Embryonic facial prominence (tissue), 1 donor: ENCODE measurements around the gene JSRP1.

Source experiments
- DNase-seq: peaks from one replicate; pipeline ENCODE4 v3.0.0-alpha.2; 2016; ENCODE audit errors: extremely low spot score

Gene JSRP1

DNA sequence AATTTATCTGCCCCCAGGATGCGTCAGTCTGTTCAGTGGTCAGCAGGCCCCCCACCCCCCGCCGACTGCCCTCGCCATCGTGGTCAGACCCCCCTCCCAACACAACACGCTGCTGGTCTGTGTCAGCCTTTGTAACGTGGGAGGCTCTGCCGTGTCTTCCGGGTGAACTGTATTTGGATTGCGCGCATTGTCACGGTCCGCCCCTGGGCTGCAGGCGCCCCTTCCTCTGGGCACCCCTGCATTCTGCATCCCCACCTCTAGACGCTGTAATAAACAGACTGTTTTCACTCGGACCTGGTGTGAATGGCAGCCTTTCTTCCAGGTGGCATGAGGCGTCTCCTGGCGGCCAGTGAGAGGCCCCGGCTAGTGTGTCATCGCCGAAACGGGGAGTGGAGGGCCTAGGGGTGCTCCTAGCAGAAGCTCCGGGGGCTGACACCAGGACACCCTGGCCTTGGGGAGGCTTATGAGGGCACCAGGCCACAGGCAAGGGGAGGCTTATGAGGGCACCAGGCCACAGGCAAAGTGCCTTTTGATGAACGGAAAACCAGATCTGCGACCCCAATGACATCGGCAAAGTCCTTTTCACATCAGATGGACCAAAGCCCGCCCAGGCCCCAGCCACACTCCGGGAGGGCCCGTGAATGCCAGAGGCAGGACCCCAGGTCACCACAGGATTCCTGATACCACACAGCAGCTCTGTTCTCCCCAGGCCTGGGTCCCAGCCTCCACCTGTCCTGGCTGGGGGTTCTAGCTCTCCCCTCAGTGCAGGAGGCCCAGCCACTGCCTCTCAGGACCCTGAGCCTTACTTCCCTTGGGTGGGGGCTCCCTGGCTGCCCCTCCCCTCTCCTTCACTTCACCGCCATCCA is 23.7 kb downstream of the JSRP1 start:
- no peak for DNase-seq

DNA sequence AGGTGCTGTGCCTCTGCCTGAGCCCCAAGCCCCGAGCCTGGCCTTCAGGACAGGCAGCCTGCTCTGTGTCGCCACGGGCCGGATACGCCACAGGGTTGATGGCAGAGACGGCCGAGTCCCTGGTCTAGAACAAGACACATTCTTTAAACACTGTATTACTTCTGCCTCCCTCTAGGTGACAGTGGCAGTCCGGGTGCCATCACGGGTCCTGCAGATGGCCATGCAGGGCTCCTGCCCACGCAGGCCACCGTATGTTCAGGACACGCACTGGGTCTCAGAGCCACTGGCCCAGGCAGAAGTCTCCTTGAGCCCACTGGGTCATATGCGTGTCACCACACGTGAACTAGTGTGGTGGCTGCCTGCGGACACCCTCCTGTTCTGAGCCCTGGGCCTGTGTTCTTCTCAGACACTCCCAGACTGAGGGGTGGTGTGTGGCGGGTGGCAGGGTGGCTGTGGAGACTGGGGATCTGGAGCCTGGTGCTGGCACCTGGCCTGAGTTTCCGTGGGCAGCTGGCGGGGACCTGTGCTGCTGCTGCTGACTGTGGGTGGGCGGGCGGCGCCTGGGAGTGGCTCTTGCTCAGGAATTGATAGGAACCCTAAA is 24.5 kb downstream of the JSRP1 start:
- DNase-seq, result no peak

DNA sequence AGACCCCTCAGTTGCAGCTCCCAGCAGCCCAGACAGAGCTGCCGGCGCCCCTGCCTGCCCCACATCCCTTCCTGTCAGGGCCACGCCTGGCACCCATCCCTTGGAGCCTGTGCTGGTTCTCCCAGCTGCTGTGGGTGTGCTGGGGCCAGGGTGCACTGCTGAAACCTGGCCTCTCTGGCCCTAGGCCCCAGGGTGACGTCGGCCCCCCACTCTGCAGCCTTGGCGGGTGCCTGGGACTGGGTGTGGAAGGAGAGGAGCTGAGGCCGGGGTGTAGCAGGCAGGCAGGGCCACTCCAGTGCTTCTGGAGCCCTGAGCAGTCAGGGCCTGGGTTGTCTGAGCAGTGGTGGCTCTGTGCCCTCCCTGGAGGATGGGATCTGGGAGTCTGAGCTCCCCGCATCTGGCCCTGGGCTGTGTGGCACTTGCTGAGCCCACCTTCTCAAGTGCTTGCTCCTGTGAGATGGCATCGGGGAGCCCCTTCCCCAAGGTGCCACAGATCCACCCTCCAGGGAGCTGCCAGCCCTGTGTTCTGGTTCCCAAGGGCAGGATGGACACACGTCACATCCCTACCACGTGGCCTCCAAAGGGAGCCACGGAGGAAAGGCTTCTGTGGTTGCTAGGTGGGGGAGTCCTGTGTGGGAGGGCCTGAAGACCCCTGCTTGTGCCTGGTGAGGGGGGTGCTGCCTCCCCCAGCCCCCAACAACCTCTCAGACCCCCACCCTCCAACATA is 25.2 kb downstream of the JSRP1 start:
- DNase-seq, result no peak

DNA sequence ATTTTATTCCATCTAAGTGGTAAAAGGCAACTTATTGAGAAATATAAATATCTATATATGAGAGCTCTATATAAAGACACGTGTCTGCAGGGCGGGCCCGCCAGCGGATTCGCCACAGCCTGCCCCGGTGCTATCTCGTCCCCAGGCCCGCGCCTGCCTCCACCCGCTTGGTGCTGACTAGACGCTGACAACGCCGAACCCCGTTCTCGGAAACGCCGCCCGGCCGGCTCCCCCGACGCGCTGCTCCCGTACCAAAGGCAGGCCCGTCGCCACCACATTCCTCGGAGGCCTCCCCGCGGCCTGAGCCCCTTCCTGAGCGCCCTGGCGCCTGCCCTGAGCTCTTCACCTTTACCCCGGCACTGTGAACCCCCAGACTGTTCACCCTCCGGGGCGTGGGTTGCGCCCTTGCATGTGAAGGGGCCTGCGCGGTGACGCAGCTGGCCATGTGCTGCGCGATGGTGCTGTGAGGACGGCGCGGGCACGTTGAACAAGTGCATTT is 26.1 kb downstream of the JSRP1 start:
- DNase-seq, result no peak

DNA sequence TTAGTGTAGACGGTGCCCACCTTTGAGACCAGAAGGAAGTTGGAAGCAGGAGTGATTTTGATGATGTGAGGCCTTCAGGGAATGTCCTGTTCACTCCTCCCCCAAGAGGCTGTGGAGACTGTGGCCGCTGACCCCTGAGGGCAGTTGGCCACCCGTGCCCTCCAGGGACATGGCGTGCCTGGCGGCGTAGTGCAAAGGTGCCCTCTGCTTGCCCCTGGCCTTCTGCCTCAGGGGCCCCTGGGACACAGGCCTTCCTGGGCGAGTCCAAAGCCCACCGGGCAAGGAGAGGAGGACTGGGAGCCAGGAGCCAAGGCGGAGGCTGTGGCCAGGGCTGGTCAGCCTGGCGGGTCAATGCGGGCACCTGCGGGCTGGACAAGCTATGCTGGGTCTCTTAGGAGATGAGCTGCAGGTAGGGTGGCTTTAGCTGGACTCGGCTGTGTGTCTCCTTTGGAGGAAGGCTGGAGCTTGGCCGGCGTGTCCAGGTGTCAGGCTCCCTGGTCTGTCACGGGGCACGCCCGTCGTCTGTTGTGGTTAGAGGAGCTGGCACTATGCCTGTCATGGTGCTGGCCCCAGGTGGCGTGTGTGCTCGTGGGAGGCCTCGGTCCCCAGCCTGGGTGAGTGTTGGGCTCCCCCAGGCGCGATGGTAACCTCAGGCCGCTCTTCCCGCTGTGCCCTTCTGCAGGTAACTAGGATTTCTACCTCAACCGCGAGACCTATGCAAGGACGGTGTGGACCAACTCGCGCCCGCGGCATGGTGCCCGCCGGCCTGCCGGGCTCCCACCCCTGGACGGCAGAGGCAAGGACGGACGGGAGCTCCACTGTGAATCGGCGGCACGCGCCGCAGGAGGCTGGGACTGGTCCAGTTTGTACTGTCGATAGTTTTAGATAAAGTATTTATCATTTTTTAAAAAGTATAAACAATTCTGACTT is 26.8 kb downstream of the JSRP1 start:
- no peak for DNase-seq

DNA sequence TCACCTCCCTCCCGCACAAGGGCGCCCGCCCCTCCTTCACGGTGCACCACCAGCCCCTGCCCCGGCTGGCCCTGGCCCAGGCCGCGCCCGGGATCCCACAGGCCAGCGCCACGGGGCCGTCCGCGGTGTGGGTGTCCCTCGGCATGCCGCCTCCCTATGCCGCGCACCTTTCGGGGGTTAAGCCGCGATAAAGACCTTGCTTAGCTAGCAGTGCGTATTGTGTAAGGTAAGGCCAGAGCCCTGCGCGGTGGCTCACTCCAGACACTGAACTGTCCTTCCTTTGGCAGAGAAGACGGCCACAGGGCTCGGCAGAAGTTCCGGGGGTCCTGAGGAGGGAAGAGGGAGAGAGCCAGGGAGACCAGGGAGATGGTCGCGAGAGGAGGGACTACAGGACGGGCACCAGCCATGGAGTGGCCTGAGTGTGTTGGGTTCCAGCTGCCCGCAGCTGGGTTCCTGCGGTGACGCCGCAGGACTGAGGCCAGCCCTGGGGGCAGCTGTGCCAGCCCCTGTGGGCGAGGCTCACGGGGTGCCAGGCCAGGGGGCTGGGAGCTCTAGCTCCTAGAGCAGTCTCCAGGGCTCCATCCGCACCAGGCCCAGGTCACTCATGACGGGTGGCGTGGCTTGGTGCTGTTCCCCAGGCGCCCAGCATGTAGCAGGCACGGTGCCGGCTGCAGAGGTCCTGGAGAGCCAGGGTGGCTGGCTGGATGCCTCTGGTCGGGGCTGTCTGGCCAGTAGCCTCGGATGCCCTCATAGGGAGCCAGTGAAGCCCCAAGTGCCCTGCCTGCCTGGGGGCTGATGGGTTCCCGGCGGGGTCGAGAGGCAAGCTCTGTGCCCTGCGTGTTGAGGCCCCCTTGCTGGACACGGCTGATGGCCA is 27.8 kb downstream of the JSRP1 start:
- no peak for DNase-seq

DNA sequence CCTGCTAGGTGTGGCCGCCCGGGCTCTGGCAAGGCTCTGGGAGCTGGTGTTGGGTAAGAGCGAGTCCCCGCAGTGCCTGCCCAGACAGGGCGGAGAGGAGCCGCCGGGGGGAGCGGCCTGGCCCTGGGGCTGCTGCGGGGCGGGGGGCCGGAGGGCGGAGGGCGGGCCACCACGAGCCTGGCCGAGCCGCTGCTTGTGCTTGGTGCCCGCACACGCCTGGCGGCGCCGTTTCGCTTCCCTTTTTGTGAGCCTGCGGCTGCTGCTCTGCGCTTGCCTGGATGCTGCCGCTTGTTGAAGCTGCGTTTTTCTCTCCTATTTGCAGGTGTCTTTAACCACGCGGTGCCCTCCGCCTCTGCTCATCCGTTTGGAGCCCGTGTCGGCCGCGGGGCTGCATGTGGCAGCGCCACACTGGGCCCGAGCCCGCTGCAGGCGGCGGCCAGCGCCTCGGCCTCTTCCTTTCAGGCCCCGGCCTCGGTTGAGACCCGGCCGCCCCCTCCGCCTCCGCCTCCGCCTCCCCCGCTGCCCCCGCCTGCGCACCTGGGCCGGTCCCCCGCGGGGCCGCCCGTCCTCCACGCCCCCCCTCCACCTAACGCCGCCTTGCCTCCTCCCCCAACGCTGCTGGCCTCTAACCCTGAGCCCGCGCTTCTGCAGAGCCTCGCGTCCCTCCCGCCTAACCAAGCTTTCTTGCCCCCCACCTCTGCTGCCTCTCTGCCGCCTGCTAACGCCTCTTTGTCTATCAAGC is 28.6 kb downstream of the JSRP1 start:
- DNase-seq, result no peak

DNA sequence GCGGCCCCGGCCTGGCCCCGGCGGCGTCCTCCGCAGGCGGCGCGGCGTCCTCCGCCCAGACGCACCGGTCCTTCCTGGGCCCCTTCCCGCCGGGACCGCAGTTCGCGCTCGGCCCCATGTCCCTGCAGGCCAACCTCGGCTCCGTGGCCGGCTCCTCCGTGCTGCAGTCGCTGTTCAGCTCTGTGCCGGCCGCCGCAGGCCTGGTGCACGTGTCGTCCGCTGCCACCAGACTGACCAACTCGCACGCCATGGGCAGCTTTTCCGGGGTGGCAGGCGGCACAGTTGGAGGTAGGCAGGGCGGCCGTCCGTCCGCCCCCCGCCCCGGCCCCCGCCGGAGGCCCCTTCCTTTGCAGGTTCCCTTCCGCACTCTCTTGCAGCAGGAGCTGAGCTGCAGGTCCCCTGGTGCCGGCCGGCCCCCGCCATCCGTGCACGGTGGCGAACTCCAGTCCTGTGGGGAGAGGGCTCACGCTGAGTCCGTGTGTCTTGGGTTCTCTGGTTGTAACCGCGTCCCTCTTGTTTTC is 29.3 kb downstream of the JSRP1 start:
- no peak for DNase-seq

DNA sequence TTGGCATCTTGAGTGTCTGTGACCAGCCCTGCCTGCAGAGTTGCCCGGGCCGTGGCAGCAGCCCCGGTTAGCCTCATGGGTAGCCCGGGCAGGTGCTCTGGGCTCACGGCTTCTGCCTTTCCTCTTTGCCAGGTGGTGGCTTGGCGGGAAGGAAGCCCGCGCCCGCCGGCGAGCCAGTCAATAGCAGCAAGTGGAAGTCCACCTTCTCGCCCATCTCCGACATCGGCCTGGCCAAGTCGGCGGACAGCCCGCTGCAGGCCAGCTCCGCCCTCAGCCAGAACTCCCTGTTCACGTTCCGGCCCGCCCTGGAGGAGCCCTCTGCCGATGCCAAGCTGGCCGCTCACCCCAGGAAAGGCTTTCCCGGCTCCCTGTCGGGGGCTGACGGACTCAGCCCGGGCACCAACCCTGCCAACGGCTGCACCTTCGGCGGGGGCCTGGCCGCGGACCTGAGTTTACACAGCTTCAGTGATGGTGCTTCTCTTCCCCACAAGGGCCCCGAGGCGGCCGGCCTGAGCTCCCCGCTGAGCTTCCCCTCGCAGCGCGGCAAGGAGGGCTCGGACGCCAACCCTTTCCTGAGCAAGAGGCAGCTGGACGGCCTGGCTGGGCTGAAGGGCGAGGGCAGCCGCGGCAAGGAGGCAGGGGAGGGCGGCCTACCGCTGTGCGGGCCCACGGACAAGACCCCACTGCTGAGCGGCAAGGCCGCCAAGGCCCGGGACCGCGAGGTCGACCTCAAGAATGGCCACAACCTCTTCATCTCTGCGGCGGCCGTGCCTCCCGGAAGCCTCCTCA is 30.0 kb downstream of the JSRP1 start:
- no peak for DNase-seq

DNA sequence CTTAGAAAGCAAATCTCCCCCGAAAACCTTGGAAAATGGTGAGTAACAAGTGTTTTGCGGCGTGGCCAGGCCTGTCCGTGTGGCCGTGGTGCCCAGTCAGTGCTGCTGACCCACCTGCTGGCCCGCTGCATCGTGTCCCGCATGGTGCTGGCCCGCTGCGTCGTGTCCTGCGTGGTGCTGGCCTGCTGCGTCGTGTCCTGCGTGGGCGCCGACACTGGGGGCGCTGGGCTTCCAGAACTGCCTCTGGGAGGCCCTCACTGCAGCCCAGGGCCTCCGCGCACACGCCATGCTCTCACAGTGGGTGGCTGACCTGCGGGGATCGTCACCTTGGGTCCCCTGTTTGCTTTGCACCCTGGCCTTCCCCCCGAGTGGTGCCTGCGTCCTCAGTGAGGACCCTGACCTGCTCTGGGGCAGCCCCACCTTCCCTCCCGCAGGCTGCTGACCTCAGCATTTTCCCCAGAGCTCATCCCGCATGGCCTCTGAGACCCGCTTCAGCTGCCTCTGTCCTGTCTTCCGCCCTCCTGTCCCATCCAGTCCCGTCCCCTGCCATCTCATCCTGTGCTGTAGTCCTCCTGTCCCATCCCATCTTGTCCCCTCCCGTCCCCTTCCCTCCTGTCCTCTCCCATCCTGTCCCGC is 30.7 kb downstream of the JSRP1 start:
- no peak for DNase-seq

DNA sequence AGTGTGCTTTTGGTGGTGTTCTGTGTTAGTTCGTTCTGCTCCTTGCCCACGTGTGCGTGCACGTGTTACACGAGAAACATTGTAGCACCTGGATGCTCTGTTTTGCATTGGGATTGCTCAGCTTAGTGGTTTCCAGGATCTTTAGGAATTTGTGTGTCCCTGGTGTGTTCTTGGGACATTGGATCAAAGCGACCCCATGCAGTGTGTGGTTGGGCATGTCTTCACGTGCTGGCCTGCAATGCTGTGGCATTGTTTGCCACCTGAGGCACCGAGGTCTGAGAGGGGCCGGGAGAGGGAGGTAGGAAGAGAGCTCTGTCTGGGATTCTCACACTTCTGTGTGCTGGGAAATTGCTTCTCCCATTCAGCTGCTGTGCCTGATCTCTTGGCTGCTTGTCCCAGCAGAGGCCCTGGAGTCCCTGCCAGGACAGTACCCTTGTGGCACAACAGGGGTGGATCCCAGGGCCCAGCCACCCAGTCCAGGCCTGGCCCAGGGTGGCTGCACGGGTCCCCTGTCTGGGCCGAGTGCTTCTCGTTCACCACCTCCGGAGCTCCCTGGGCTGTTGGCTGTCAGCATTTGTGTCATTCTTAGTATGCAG is 31.4 kb downstream of the JSRP1 start:
- no peak for DNase-seq

DNA sequence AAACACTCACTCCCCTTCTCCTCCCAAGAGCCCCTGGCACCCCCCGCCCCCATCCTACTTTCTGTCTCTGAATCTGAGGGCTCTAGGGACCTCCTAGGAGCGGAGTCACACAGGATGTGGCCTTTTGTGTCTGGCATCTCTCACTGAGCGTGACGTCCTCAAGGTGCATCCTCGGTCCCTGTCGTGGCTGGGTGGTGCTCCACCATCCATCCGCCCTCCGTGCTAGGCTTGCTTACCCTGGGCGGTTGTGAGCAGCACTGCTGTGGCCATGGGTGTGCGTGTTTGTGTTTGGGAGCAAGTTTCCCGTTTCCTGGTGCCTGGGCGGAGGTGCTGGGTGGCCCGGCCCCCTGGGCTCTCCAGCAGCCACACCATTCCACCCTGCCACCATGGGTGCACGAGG is 32.3 kb downstream of the JSRP1 start:
- no peak for DNase-seq

DNA sequence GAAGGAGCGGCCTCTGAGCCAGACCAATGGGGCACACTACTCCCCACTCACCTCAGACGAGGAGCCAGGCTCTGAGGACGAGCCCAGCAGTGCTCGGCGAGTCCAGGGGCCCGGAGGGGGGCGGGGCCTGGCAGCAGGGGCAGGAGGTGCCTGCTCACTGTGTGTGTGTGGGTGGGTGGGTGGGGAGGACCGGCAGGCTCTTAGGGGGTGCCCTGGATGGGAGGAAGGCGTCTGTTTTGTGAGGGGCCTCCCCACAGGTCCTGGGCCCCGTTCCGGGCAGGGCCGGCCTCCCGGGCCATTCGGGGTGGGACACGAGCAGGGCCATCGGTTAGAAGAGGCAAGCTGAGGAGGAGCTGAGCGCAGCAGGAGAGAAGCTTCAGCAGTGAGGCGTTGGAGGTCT is 32.8 kb downstream of the JSRP1 start:
- no peak for DNase-seq

DNA sequence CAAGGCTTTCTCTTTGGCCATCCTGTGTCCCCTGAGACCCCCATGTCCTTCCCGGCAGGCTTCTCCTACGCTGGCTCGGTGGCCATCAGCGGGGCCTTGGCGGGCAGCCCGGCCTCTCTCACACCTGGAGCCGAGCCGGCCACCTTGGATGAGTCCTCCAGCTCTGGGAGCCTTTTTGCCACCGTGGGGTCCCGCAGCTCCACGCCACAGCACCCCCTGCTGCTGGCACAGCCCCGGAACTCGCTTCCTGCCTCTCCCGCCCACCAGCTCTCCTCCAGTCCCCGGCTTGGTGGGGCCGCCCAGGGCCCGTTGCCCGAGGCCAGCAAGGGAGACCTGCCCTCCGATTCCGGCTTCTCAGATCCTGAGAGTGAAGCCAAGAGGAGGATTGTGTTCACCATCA is 34.3 kb downstream of the JSRP1 start:
- no peak for DNase-seq

DNA sequence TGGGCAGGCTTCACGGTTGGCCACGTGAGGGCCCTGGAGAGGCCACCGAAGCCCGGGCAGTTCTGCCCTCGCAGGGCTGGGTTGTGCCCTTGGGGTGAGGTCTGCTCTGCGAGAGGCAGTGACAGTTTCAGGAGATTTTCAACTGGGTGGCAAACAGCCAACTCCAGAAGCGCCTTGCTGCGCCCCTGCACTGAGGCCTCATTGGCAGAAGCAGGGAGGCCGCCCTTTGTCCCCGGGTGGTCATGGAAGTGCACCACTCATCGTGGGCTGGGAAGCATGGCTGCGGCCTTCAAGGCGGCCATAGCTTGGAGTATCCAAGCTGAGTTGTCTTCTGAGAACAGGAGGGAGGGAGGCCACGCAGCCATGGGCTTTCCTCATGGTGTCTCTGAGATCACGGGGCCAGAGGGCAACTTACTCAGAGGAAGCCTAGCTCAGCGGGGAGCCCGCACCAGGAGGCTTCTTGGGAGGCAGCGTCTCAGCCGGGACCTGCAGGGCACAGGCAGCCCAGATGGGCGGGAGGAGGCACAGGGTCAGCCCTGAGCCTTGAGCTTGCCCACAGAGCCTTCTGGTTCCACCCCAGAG is 34.9 kb downstream of the JSRP1 start:
- DNase-seq, result no peak

DNA sequence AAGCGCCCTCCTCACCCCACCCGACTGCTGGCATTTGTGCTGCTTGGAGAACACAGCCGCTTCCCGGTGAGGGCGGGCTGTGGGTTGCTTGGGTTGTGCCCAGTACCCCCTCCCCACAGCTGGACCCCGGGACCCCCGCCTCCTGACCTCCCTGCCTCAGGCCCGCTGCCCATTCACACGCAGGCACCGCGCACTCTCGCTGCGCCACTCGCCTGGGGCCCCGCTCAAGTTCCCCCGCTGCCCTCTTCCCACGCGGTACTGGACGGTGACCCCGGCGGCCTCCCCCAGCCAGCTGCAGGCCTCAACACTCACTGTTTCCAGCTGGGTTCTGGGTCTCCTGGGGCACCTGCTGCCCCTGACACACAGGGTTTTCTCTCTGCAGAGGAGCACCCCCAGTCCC is 36.5 kb downstream of the JSRP1 start:
- no peak for DNase-seq

DNA sequence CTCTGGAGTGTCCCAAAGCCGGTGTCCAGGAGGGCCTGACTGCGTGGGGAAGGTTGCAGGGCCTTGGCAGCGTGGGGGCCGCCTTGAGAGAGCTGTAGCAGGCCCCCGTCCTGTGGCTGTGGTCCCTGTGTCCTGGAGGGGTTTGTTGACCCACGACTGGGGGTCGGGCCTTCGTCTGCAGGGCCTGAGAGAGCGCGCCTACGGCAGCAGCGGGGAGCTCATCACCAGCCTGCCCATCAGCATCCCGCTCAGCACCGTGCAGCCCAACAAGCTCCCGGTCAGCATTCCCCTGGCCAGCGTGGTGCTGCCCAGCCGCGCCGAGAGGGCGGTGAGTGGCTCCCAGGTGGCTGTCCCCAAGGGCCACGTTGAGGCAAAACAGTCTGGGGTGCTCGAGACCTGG is 38.6 kb downstream of the JSRP1 start:
- no peak for DNase-seq
